Activated CD4-positive, alpha-beta memory T cell treated with anti-CD3 and anti-CD28 coated beads, Interleukin-2, amount 10 ng/mL, durations not matched to agents 7 days and 5 days (primary cell): ENCODE measurements around the gene NR1D2. TPM values are rescaled to one million over a fixed set of nuclear protein-coding genes. Genes with fewer than 3 reads are reported as not detected.
"Not testable (repeated sequence)": the region's sequence is repeated elsewhere in the genome, so short reads cannot be mapped to it uniquely, and the experiment has no call there.

ENCODE experiments used
- CTCF ChIA-PET: fragments of 350-600 bp; sonication (Branson Sonifier 250); formaldehyde crosslinking; loops from one replicate; lab custom pipeline; 2021; ENCODE audit warnings: antibody characterized with exemption, inconsistent platforms; lab: Charles Lee
- POLR2A ChIA-PET: fragments of 350-600 bp; sonication (Branson Sonifier 250); formaldehyde crosslinking; loops from one replicate; lab custom pipeline; 2021; ENCODE audit warnings: antibody characterized with exemption; lab: Charles Lee
- DNase-seq: peaks from one replicate; pipeline ENCODE4 v3.0.0-alpha.2; 2020
- H3K27ac Mint-ChIP-seq: one replicate; pipeline ENCODE4 v1.8.0; 2021; ENCODE audit warnings: mild to moderate bottlenecking, mixed read lengths
- H3K27me3 Mint-ChIP-seq: one replicate; pipeline ENCODE4 v1.8.0; 2021; ENCODE audit warnings: mixed read lengths
- H3K36me3 Mint-ChIP-seq: one replicate; pipeline ENCODE4 v1.8.0; 2021; ENCODE audit warnings: low read depth, mixed read lengths
- H3K4me1 Mint-ChIP-seq: one replicate; pipeline ENCODE4 v1.8.0; 2021; ENCODE audit warnings: mixed read lengths
- H3K4me3 Mint-ChIP-seq: one replicate; pipeline ENCODE4 v1.8.0; 2021; ENCODE audit warnings: mild to moderate bottlenecking, mixed read lengths
- H3K9me3 Mint-ChIP-seq: one replicate; pipeline ENCODE4 v1.8.0; 2021; ENCODE audit warnings: mixed read lengths
- total RNA-seq, 2 experiments: library from RNA; stranded (reverse); gene quantifications; one replicate each; pipeline ENCODE4 v1.2.3, GENCODE V29; 2021

The NR1D2 gene
- 1 to 10 TPM; 6.2 to 8.2 TPM for total RNA-seq

DNA sequence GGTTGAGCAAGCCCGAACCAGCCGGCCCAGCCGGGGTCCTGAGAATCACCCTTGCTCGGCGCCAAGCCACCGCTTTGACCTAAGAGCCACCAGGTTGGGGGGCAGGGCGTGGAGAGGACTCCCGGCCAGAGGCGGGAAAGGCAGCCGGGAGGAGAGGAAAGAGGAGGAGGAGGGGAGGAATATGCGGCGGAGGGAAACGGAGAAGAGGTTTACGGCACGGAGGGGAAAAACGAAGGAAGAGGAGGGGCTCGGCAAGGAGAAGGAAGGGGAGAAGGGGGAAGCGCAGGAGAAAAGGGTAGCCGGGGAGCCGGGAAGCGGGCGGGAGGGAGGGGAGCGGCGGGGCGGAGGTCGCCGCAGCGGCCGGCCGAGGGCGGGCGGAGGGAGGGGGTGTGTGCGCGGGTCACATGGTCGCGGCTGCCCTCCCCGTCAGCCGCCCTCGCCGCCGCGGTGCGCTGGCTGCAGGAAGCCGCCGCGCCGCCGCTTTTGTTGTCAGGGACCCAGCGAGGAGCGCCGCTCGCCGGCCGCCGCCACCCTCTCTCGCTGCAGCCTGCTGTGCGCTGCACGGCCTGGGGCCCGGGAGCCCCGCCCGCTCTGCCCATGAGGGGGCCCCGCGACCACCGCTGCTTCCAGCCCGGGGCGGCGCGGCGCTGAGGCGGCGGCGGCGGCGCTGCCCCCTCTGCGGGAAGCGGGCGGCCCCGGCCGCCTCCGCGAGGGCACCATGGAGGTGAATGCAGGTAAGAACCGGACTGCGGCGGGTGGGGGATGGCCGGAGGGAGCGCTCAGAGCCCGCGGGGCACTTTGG is at the start of gene NR1D2:
Gene NR1D2, plus strand, starts transcription at position 426 of the 802 bp plus-strand sequence. Its CDS starts 293 bp downstream, at position 719.
- peak within 1 kb of the TSS; percentile 80 for H3K4me3 Mint-ChIP-seq
- H3K4me1 Mint-ChIP-seq = peaks cover 22% of the 10 kb centered on the region
- H3K36me3 Mint-ChIP-seq = no peaks in the 10 kb centered on the region
- DNase-seq = peak; percentile 81
- peaks cover 27% of the 10 kb centered on the region for H3K27me3 Mint-ChIP-seq
- ChIA-PET POLR2A (interaction anchor here (2.9 kb wide), 1 partner anchor 28 kb away, joined by 45 read pairs; the partner anchor contains the start of genes NKIRAS1 and RPL15), CTCF (interaction anchor here (1.7 kb wide), 1 partner anchor 28 kb away, joined by 13 read pairs; the partner anchor contains the start of genes NKIRAS1 and RPL15)
- peak within 1 kb of the TSS; percentile 71 for H3K27ac Mint-ChIP-seq
- no peaks in the 10 kb centered on the region for H3K9me3 Mint-ChIP-seq

DNA sequence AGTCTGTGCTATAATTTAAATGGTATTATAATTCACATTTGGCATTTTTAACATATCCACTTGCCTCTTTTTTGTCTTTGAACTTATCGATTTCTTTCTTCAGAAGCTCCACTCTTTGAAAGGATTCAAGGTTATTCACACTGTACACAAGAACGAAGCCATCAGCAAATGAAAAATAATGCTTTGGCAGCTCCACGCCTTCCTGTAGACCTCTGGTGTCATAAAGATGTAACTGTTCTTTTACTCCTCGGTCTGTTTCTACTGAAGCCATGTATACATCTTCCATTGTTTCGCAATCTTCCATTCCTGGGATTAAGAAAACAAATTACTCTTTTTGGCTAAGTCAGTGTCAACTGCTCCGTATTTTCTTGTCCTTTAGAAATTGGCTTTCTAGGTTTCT is 44.3 kb upstream of the NR1D2 start:
- Mint-ChIP-seq H3K36me3 (peaks cover 20% of the 10 kb centered on the region), H3K27me3 (no peaks in the 10 kb centered on the region), H3K9me3 (no peaks in the 10 kb centered on the region), H3K4me1 (no peaks in the 10 kb centered on the region), H3K4me3 (no peak overlapping the region), H3K27ac (no peak overlapping the region)
- ChIA-PET POLR2A (no interaction called here), CTCF (interaction anchor here (0.7 kb wide), 1 partner anchor 27 kb away, joined by 4 read pairs; no protein-coding TSS in a partner anchor)
- no peak for DNase-seq

DNA sequence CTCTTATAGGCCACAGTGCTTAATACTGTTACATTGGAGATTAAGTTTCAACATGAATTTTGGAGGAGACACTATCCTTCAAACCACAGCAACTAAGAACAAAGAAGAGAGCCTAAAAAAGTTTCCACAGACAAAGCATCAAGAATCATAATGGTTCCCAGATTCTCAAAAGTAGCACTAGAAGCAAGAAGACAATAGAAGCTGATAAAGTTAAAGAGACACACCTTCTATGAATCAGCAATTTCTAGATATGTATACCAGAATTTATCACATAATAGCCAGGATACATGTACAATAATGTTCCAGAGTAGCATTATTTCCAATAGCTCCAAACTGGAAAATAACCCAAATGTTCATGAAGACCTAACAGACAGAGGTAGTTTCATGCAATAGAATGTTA is 40.5 kb upstream of the NR1D2 start:
- H3K9me3 Mint-ChIP-seq = no peaks in the 10 kb centered on the region
- H3K36me3 Mint-ChIP-seq = peaks cover 13% of the 10 kb centered on the region
- H3K27ac Mint-ChIP-seq = no peak overlapping the region
- no peak for DNase-seq
- CTCF ChIA-PET = no interaction called here
- POLR2A ChIA-PET = no interaction called here
- no peaks in the 10 kb centered on the region for H3K27me3 Mint-ChIP-seq
- no peaks in the 10 kb centered on the region for H3K4me1 Mint-ChIP-seq
- no peak overlapping the region for H3K4me3 Mint-ChIP-seq

DNA sequence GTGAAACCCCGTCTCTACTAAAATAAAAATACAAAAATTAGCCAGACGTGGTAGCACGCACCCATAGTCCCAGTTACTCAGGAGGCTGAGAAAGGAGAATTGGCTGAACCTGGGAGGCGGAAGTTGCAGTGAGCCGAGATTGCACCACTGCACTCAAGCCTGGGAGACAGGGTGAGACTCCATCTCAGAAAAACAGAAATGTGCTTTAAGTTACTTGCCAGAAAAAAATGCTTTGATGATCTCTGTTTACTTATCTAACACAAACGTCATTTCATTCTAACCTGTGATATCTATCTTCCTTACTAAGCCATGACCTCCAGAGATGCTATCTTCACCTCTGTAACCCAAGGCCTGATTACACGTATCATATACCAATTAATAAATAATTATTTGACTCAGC is 35.7 kb upstream of the NR1D2 start:
- DNase-seq = no peak
- CTCF ChIA-PET = no interaction called here
- POLR2A ChIA-PET = no interaction called here
- H3K9me3 Mint-ChIP-seq = no peaks in the 10 kb centered on the region
- H3K27me3 Mint-ChIP-seq = no peaks in the 10 kb centered on the region
- no peak overlapping the region for H3K27ac Mint-ChIP-seq
- peaks cover 9% of the 10 kb centered on the region for H3K36me3 Mint-ChIP-seq
- H3K4me3 Mint-ChIP-seq = no peak overlapping the region
- H3K4me1 Mint-ChIP-seq = peaks cover 7% of the 10 kb centered on the region

DNA sequence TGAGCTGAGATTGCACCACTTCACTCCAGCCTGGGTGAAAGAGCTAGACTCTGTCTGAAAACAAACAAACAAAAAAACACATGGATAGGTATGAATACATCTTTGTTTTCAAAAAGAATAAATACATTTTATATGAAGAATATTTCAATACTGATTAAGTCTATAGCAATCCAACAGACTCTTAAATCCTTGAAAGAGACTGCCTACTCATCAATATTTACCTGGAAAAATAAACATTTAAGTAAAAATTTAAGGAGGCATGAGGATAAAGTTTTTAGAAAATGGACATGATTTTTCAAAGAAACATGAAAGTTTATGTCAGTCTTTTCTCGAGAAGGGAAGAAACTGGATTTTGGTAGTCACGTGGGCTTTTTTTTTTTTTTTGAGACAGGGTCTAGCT is 33.7 kb upstream of the NR1D2 start:
- peaks cover 7% of the 10 kb centered on the region for H3K36me3 Mint-ChIP-seq
- H3K27ac Mint-ChIP-seq = no peak overlapping the region
- peaks cover 19% of the 10 kb centered on the region for H3K4me1 Mint-ChIP-seq
- H3K4me3 Mint-ChIP-seq = no peak overlapping the region
- no peak for DNase-seq
- H3K9me3 Mint-ChIP-seq = no peaks in the 10 kb centered on the region
- POLR2A ChIA-PET = interaction anchor here (1.3 kb wide), 1 partner anchor 22 kb away, joined by 3 read pairs; no protein-coding TSS in a partner anchor
- peaks cover 5% of the 10 kb centered on the region for H3K27me3 Mint-ChIP-seq
- CTCF ChIA-PET = no interaction called here

DNA sequence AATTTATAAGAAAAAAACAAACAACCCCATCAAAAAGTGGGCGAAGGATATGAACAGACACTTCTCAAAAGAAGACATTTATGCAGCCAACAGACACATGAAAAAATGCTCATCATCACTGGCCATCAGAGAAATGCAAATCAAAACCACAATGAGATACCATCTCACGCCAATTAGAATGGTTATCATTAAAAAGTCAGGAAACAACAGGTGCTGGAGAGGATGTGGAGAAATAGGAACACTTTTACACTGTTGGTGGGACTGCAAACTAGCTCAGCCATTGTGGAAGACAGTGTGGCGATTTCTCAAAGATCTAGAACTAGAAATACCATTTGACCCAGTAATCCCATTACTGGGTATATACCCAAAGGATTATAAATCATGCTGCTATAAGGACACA is 32.8 kb upstream of the NR1D2 start:
- H3K9me3 Mint-ChIP-seq, H3K27me3 Mint-ChIP-seq, DNase-seq, H3K27ac Mint-ChIP-seq, H3K4me3 Mint-ChIP-seq, CTCF ChIA-PET: not testable (repeated sequence)
- POLR2A ChIA-PET = interaction anchor here (1.3 kb wide), 1 partner anchor 23 kb away, joined by 3 read pairs; no protein-coding TSS in a partner anchor
- peaks cover 13% of the 10 kb centered on the region for H3K36me3 Mint-ChIP-seq
- H3K4me1 Mint-ChIP-seq = peaks cover 24% of the 10 kb centered on the region

DNA sequence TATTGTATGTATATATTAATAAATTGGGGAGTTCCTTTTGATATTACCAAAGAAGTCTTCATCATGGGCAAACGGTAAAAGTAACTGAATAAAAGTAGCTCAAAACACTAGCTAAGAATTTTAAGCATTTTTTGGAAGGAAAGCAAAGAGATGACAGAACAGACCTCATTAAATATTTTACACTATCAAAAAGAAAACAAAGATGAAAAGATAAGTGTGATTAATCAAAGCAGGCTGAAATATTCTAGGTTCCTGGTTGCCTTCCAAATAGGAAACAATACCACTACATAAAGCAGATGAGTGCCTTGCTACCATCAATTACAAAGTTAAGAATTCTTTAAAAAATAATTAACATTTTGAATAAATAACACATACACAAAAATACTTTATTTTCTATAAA is 31.9 kb upstream of the NR1D2 start:
- H3K27ac Mint-ChIP-seq = no peak overlapping the region
- ChIA-PET POLR2A (no interaction called here), CTCF (interaction anchor here (1.5 kb wide), 1 partner anchor 12 kb away, joined by 3 read pairs; no protein-coding TSS in a partner anchor)
- DNase-seq = no peak
- H3K36me3 Mint-ChIP-seq = peaks cover 21% of the 10 kb centered on the region
- H3K9me3 Mint-ChIP-seq = no peaks in the 10 kb centered on the region
- no peak overlapping the region for H3K4me3 Mint-ChIP-seq
- peaks cover 31% of the 10 kb centered on the region for H3K4me1 Mint-ChIP-seq
- peaks cover 5% of the 10 kb centered on the region for H3K27me3 Mint-ChIP-seq

DNA sequence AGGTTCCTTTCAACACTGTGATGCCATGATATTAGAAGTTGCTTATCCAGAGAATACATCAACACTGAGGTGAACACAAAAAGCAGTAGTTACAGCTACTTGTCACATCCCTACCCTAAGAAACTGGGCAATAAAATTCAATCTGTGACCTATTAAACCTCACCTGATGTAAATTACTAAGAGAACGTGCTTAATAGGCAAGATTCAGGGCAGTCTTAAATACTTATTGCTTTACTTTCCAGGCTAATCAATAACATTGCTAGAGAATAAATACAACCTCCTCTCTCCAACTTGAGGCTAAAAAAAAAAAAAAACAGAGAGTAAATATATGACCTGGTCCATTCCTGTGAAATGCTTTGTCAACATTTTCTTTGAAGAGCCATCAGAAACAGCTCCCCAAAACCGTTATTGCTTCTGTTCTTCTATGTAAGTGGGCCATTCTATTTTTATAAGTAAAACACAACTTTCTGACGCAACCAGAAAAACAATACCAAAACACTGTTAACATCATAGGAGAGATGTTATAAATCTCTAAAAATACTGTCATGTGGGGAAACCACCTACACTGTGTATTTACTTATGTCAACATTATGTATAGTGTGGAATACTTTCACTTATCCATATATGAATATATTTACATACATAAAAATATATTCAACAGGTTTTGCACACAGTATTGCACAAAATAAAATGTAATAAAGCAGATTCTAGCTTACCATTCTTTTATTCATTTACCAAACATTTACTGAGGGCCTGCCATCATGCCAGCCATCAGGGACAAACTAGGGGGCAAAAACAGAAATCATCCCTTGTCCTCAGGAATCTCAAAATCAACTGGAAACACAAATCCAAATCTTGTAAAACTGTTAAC is 31.0 kb upstream of the NR1D2 start:
- Mint-ChIP-seq H3K36me3 (peaks cover 30% of the 10 kb centered on the region), H3K4me1 (peaks cover 40% of the 10 kb centered on the region), H3K27ac (no peak overlapping the region), H3K27me3 (peaks cover 5% of the 10 kb centered on the region), H3K9me3 (no peaks in the 10 kb centered on the region), H3K4me3 (no peak overlapping the region)
- POLR2A ChIA-PET = no interaction called here
- CTCF ChIA-PET = interaction anchor here (1.5 kb wide), 1 partner anchor 11 kb away, joined by 3 read pairs; no protein-coding TSS in a partner anchor
- DNase-seq = no peak

DNA sequence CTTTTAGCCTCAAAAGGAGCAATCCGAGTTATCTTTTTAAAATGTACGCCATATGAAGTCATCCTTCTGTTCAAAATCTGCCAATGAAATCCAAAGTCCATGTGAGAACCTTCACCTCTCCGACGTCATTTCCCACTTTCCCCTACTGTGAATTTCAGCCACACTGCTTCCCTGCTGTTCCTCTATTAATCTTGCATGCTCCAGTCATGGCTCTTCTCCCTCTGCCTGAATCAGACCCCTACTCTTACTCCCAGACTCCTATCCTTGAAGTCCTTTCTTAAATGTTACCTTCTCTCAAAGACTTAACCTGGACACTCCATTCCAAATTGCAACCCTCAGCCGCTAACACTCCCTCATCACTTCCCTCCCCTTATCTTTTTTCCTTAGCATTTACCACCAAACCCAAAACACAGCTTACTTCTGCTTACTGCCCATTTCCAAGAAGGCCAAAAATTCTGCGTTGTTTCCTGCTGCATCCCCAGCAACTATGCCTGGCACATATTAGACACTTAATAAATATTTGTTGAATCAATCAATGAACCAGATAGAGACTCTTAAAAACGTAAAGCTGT is 29.5 kb upstream of the NR1D2 start:
- POLR2A ChIA-PET = interaction anchor here (1.2 to 4.7 kb wide), 11 partner anchors 7 to 176 kb away, joined by 3 to 99 read pairs (median 8); no protein-coding TSS in a partner anchor
- peaks cover 55% of the 10 kb centered on the region for H3K4me1 Mint-ChIP-seq
- no peak for DNase-seq
- no peak overlapping the region for H3K27ac Mint-ChIP-seq
- peak overlapping the region; percentile 98 for H3K4me3 Mint-ChIP-seq
- no peaks in the 10 kb centered on the region for H3K9me3 Mint-ChIP-seq
- H3K36me3 Mint-ChIP-seq = peaks cover 42% of the 10 kb centered on the region
- CTCF ChIA-PET = interaction anchor here (0.6 to 3.3 kb wide), 4 partner anchors 8 to 29 kb away, joined by 3 to 13 read pairs (median 6); no protein-coding TSS in a partner anchor
- H3K27me3 Mint-ChIP-seq = peaks cover 5% of the 10 kb centered on the region

DNA sequence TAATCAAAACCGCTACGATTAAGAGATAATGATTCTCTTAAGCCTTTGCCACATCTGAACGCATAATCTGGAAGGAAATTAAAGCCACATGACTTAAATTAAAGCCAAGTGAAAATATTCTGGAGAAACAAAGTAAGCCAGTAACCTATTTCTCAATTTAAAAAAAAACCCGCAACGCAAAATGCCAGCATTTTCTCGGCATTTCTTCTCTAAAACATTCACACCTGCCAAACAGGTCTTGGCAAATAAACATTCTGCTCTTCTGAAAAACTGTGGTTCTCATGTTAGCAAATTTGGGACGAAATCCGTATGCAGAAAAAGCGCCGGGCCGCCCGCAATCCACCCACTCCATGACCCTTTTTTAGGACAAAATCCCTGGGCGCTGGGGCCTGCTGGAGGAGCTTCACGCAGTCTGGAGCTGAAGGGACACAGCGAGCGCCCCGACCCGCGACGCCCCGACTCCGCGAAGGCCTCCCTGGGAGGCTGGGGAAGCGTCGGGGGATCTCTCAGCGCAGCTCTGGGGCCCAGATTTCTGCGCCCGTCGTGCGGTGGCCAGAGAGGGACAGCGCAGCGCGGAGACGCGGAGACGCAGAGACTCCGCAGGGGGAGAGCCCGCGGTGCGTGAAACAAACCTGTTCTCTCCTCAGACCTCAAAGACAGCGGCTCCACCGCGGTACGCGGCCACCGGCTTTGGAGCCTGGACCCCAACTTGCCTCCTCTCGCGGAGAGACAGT is 28.8 kb upstream of the NR1D2 start:
- POLR2A ChIA-PET = interaction anchor here (0.6 to 4.7 kb wide), 33 partner anchors 8 to 1873 kb away, joined by 3 to 99 read pairs (median 5); partner anchors contain the start of genes NGLY1 and OXSM
- Mint-ChIP-seq H3K4me1 (peaks cover 55% of the 10 kb centered on the region), H3K27me3 (peaks cover 5% of the 10 kb centered on the region), H3K36me3 (peaks cover 47% of the 10 kb centered on the region), H3K4me3 (peak overlapping the region; percentile 98), H3K9me3 (no peaks in the 10 kb centered on the region), H3K27ac (peak overlapping the region; percentile 93)
- no peak for DNase-seq
- CTCF ChIA-PET = interaction anchor here (0.6 to 3.3 kb wide), 9 partner anchors 9 to 34 kb away, joined by 3 to 13 read pairs (median 5); no protein-coding TSS in a partner anchor

DNA sequence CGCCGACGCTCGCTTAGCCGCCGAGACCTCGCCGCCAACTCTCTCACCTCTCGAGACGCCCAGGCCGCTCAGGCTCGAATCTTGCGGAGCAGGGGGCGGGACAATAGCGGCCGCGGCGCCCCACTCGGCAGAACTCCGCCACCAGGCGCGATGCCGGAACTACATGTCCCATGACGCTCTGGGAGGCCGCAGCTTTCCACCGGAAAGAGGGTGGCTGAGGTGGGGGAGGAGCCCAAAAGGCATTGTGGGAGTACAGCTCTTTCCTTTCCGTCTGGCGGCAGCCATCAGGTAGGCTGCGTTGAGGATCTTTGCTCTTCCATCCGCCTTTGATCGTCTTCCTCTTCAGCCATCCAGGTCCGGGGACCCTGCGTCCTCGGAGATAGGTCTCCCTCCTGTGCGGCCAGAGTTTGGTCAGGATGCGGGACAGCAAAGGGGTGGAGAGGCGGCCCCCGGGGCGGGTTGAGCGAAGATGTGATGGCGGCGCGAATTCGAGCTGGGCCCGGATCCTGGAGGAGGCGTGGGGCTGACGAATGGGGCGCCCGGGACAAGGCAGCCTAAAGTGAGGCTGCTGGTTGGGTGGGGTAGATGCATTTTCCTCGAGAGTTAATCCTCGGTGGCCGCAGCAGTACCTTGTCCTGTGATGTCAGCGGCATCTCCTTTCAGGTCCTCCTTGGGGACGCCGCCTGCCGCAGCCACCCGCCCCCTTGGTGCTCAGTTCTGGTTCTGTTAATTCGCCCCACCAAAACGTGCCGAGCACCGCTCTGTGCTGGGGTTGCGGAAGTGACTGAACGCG is 28.0 kb upstream of the NR1D2 start, which contains the start of the genes NKIRAS1 and RPL15:
Gene NKIRAS1, minus strand, starts transcription at position 105 of the 793 bp plus-strand sequence. CDS start 6,086 bp downstream, outside the sequence.
Gene RPL15, plus strand, starts transcription at position 247 of the 793 bp plus-strand sequence. CDS start 728 bp downstream, outside the sequence.
- Mint-ChIP-seq H3K4me3 (peak within 1 kb of the TSS; percentile 98), H3K27me3 (peaks cover 5% of the 10 kb centered on the region), H3K27ac (peak within 1 kb of the TSS; percentile 93), H3K36me3 (peaks cover 49% of the 10 kb centered on the region), H3K9me3 (no peaks in the 10 kb centered on the region), H3K4me1 (peaks cover 55% of the 10 kb centered on the region)
- ChIA-PET POLR2A (interaction anchor here (0.6 to 4.7 kb wide), 37 partner anchors 8 to 1873 kb away, joined by 3 to 99 read pairs (median 4); partner anchors contain the start of genes NGLY1 and OXSM), CTCF (interaction anchor here (0.9 to 3.3 kb wide), 8 partner anchors 10 to 33 kb away, joined by 3 to 13 read pairs (median 5); no protein-coding TSS in a partner anchor)
- DNase-seq = peak; percentile 97
